Measurements from ENCODE around the gene ATG16L2.

DNA sequence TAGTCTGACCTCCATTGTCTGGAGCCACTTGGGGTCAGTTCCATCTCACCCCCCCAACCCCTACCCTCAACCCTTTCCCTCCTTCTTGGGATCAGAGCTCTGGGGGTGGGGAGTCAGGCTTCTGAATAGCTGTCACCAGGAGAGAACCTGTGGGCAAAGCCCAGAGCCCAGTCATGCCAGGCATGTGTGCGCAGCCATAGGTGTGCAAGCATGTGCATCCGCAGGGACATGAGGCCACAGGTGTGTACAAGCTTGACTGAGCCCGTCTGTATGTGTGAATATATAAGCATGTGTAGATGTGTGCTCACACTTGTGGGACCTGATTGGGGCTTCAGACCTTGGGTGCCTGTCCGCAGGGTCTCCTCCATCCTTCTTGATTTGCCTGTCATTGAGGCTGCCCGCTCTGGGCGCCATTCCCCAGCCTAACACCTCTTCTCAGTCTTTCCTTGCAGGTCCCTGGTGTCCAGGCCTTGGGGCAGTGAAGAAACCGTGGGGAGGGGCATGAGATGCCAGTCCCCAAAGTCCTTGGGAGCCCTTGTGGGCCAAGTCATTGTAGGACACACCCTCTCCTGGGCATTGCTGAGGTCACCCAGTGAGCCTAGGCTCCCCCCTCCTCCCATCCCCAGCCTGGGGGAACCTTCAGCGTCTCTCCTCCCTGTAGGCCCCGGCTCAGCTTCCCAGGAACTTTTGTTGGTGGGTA lies 9.0 kb downstream of the ATG16L2 start:
- no peak for TF ChIP-seq CTCF (IDR thresholded peaks at IDR 0.05; ENCODE audit: insufficient read depth, low read length, poor library complexity, severe bottlenecking)
- no peak for TF ChIP-seq EZH2phosphoT487 (conservative IDR thresholded peaks at IDR 0.05; ENCODE audit: low read length)
